PFSK-1 (cell line): ENCODE results near the gene MINPP1.

Source experiments
- FOXP2 ChIP-seq: optimal IDR thresholded peaks from 2 replicates; pipeline ENCODE3; 2011; ENCODE audit warnings: borderline replicate concordance, control low read depth, inconsistent platforms; ENCODE audit not compliant: insufficient read depth; ENCODE audit errors: extremely low read length, extremely low read depth
- POLR2AphosphoS5 ChIP-seq: IDR thresholded peaks from 2 replicates; pipeline ENCODE4 v1.6.1; 2012; ENCODE audit warnings: low read depth, mild to moderate bottlenecking, control low read depth, low read length, moderate library complexity
- SIN3A ChIP-seq: IDR thresholded peaks from 2 replicates; pipeline ENCODE4 v1.6.1; 2012; ENCODE audit warnings: mild to moderate bottlenecking, low read length, moderate library complexity, borderline replicate concordance; ENCODE audit not compliant: insufficient read depth
- TAF1 ChIP-seq: IDR thresholded peaks from 2 replicates; pipeline ENCODE4 v1.6.1; 2012; ENCODE audit warnings: low read length, control low read depth, borderline replicate concordance; ENCODE audit not compliant: insufficient read depth
- TF ChIP-seq, protein P1 (sequence below), 2 experiments: IDR thresholded peaks; 2 replicates each; pipeline versions ENCODE4 v1.6.1 to v1.8.0; 2011 to 2012; ENCODE audit warnings: low read depth in 2 of 2, low read length in 2 of 2, control low read depth in 1 of 2, inconsistent platforms in 1 of 2, mild to moderate bottlenecking in 1 of 2, moderate library complexity in 1 of 2; ENCODE audit not compliant: insufficient read depth in 1 of 2

MINPP1 gene

DNA sequence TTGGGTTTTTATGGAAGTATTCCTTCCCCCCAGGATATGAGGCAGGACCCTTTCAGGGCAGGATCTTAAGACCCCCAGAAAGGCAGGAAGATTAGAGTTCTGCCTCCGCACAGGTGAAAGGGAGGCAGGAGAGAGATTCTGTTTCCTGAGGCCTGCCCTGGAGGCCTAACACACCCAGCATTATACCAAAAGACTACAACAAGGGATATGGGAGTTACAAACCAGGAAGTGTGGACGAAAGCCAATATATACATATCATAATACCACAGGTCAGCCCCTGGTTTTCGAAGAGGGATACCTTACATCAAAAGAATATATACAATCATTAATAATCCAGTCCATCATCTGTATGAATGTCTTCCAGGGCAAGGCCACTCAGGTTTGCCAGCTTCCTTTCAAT, 14.2 kb downstream of the MINPP1 start:
- TF ChIP-seq TAF1 (no peak), FOXP2 (no peak), POLR2AphosphoS5 (no peak), SIN3A (no peak)
- TF ChIP-seq, protein P1, sequence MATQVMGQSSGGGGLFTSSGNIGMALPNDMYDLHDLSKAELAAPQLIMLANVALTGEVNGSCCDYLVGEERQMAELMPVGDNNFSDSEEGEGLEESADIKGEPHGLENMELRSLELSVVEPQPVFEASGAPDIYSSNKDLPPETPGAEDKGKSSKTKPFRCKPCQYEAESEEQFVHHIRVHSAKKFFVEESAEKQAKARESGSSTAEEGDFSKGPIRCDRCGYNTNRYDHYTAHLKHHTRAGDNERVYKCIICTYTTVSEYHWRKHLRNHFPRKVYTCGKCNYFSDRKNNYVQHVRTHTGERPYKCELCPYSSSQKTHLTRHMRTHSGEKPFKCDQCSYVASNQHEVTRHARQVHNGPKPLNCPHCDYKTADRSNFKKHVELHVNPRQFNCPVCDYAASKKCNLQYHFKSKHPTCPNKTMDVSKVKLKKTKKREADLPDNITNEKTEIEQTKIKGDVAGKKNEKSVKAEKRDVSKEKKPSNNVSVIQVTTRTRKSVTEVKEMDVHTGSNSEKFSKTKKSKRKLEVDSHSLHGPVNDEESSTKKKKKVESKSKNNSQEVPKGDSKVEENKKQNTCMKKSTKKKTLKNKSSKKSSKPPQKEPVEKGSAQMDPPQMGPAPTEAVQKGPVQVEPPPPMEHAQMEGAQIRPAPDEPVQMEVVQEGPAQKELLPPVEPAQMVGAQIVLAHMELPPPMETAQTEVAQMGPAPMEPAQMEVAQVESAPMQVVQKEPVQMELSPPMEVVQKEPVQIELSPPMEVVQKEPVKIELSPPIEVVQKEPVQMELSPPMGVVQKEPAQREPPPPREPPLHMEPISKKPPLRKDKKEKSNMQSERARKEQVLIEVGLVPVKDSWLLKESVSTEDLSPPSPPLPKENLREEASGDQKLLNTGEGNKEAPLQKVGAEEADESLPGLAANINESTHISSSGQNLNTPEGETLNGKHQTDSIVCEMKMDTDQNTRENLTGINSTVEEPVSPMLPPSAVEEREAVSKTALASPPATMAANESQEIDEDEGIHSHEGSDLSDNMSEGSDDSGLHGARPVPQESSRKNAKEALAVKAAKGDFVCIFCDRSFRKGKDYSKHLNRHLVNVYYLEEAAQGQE (IDR thresholded peaks at IDR 0.05; ENCODE audit: insufficient read depth in 1 of 2, low read depth in 2 of 2, low read length in 2 of 2) = no peak

DNA sequence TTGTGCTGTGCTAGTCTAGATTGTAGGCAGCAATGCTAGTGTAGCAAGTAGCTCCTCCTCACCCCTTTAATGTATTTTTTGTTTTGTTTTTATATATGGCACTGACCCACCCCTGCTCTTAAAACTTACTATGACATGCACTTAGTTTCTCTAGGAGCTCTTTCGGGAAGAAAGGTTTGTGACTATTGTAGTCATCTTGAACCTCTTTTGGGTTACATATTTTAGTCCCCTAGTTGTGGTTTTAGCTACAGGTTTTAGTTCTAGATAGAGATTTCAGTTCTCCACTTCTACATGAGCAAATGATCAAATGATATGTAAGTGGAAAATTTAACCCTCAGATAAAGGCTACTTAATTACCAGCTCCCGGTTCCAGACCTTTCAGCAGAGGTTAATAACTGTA, 14.9 kb downstream of the MINPP1 start:
- TF ChIP-seq TAF1 (no peak), POLR2AphosphoS5 (no peak), SIN3A (no peak), FOXP2 (no peak)
- TF ChIP-seq, protein P1 (IDR thresholded peaks at IDR 0.05; ENCODE audit: insufficient read depth in 1 of 2, low read depth in 2 of 2, low read length in 2 of 2) = no peak

DNA sequence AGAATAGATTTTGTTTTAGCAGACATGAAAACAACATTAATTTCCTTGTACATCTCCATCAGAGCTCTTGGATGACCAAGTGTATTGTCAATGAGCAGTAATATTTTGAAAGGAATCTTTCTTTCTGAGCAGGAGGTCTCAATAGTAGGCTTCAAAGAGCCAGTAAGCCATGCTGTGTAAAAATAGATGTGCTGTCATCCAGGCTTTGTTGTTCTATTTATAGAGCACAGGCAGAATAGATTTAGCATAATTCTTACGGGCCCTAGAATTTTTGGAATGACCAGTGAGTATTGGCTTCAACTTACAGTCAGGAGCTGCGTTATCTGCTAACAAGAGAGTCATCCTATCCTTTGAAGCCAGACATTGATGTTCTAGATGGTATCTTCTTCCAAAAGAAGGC, 19.0 kb downstream of the MINPP1 start:
- TF ChIP-seq, protein P1 (IDR thresholded peaks at IDR 0.05; ENCODE audit: insufficient read depth in 1 of 2, low read depth in 2 of 2, low read length in 2 of 2) = no peak

DNA sequence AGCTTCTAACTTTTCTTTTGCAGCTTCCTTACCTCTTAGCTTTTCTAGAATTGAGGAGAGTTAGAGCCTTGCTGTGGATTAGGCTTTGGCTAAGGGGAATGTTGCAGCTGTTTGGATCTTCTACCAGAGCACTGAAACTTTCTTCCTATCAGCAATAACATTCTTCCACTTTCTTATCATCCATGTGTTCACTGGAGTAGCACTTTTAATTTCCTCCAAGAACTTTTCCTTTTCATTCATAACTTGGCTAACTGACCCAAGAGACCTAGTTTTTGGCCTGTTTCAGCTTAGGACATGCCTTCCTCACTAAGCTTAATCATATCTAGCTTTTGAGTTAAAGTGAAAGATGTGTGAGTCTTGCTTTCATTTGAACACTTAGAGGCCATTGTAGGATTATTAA, 19.6 kb downstream of the MINPP1 start:
- TF ChIP-seq SIN3A (no peak), POLR2AphosphoS5 (no peak), TAF1 (no peak), FOXP2 (no peak)
- TF ChIP-seq, protein P1 (IDR thresholded peaks at IDR 0.05; ENCODE audit: insufficient read depth in 1 of 2, low read depth in 2 of 2, low read length in 2 of 2) = no peak

DNA sequence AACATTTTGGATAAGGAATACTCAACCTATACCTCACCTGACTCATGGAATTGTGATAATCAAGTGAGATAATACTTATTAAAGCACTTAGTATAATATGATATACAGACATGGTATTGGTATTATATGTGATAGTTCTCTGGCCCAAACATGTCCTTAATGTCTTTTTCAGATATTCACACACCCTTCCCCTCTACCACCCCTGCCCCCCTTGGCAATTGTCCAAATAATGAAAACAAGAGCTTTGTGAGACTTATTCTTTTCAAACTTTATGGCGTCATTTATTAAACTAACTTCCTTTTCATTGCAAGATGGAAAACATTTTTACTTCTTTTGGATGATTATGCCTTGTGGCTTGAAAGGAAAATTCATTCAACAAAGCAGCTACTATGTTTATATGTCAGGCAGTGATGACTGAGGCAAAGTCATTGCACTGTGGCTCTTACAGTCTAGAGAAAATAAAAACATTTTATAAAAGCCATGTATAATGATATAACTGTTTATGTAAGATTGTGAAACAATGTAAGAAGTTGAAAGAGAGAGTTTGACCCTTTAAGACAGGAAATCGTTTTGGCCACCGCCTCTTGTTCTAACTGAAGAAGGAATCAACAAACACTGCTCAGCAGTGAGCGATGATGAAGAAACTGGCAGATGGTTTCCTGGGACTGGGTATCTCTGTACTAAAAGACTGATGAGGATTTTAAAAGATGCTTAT, 27.4 kb downstream of the MINPP1 start:
- TF ChIP-seq FOXP2 (no peak), POLR2AphosphoS5 (no peak), TAF1 (no peak), SIN3A (no peak)
- TF ChIP-seq, protein P1 (IDR thresholded peaks at IDR 0.05; ENCODE audit: insufficient read depth in 1 of 2, low read depth in 2 of 2, low read length in 2 of 2) = no peak
